RWPE2 (cell line): ENCODE measurements around the gene COLEC11.

ENCODE experiments used
- ATAC-seq: fragments of 200-7000 bp; cut with Tn5 transposase; 3 replicates; pipeline ENCODE4 v1.9.1; 2021; ENCODE audit warnings: low read depth
- DNase-seq: peaks from one replicate; pipeline ENCODE4 v3.0.0-alpha.2; 2020; ENCODE audit warnings: low spot score
- H3K27ac ChIP-seq: fragments of 450-650 bp; 2 replicates; pipeline ENCODE4 v1.5.1; 2017; ENCODE audit warnings: mild to moderate bottlenecking; ENCODE audit not compliant: poor library complexity, severe bottlenecking
- H3K27me3 ChIP-seq: fragments of 250-450 bp; sonication (Bioruptor Pico); 2 replicates; pipeline ENCODE4 v1.5.1; 2021; ENCODE audit warnings: mild to moderate bottlenecking, moderate library complexity; ENCODE audit not compliant: insufficient read depth, poor library complexity, severe bottlenecking
- H3K36me3 ChIP-seq: fragments of 250-450 bp; sonication (Bioruptor Pico); 2 replicates; pipeline ENCODE4 v1.5.1; 2020; ENCODE audit warnings: low read depth, mild to moderate bottlenecking, moderate library complexity
- H3K4me1 ChIP-seq: fragments of 250-450 bp; sonication (Bioruptor Pico); 2 replicates; pipeline ENCODE4 v1.5.1; 2021; ENCODE audit warnings: mild to moderate bottlenecking, moderate library complexity; ENCODE audit not compliant: insufficient read depth, poor library complexity, severe bottlenecking
- H3K4me3 ChIP-seq: fragments of 250-450 bp; sonication (Bioruptor Pico); 2 replicates; pipeline ENCODE4 v1.5.1; 2021; ENCODE audit warnings: mild to moderate bottlenecking, moderate library complexity; ENCODE audit not compliant: severe bottlenecking
- H3K9me3 ChIP-seq: fragments of 250-450 bp; sonication (Bioruptor Pico); 2 replicates; pipeline ENCODE4 v1.5.1; 2021; ENCODE audit warnings: mild to moderate bottlenecking, moderate library complexity; ENCODE audit not compliant: severe bottlenecking
- TF ChIP-seq, protein P1 (sequence below): fragments of 450-650 bp; IDR thresholded peaks from one replicate; pipeline ENCODE4 v1.5.1; 2017; ENCODE audit warnings: mild to moderate bottlenecking, moderate library complexity; ENCODE audit not compliant: poor library complexity, severe bottlenecking

Gene COLEC11

DNA sequence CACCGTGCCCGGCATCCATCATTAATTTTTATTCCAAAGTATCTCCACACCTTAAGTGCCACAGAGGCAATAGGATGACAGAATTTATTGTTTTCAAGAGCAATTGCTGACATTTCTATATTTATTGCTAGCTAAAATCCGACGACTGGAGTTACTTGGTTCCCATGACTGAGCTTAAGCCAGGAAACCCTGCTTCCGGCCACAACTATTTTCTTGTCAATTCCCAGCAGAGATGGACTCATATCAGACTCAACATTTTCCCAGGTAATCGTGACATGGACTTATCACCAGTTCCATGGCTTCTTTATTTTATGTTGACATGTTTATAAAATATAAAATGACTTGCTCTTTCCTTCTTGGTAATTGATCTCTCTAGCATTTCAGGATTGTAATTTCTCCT lies 87.9 kb downstream of the COLEC11 start:
- ATAC-seq: no peak
- H3K9me3 ChIP-seq: no peaks in the 10 kb centered on the region
- TF ChIP-seq, protein P1, sequence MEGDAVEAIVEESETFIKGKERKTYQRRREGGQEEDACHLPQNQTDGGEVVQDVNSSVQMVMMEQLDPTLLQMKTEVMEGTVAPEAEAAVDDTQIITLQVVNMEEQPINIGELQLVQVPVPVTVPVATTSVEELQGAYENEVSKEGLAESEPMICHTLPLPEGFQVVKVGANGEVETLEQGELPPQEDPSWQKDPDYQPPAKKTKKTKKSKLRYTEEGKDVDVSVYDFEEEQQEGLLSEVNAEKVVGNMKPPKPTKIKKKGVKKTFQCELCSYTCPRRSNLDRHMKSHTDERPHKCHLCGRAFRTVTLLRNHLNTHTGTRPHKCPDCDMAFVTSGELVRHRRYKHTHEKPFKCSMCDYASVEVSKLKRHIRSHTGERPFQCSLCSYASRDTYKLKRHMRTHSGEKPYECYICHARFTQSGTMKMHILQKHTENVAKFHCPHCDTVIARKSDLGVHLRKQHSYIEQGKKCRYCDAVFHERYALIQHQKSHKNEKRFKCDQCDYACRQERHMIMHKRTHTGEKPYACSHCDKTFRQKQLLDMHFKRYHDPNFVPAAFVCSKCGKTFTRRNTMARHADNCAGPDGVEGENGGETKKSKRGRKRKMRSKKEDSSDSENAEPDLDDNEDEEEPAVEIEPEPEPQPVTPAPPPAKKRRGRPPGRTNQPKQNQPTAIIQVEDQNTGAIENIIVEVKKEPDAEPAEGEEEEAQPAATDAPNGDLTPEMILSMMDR: no peak
- no peak overlapping the region for H3K4me3 ChIP-seq
- peaks cover 4% of the 10 kb centered on the region for H3K27me3 ChIP-seq
- no peaks in the 10 kb centered on the region for H3K4me1 ChIP-seq
- H3K36me3 ChIP-seq: no peaks in the 10 kb centered on the region
- no peak overlapping the region for H3K27ac ChIP-seq
- no peak for DNase-seq

DNA sequence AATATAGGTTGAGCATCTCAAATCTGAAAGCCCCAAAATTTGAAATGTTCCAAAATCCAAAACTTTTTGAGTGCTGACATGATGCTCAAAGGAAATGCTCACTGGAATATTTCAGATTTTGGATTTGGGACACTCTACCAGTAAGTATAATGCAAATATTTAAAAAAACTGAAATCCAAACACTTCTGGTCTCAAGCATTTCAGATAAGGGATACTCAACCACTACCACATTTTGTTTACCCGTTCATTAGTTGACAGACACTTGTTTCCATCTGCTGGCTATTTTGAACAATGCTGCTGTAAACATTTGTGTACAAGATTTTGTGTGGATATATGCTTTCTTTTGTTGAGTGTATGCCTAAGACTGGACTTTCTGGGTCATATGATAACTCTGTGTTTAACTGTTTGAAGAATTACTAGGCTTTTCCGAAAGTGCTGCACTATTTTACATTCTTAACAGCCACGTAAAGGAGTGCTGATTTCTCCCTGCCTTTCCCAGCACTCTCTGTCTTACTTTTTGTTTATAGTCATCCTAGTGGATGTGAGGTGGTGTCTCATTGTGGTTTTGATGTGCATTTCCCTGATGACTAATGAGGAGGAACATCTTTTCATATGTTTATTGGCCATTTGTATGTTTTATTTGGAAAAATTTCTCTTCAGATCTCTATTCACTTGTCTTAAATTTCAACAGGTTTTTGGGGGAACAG lies 89.0 kb downstream of the COLEC11 start:
- DNase-seq: no peak
- TF ChIP-seq, protein P1: no peak
- H3K27me3 ChIP-seq: peaks cover 4% of the 10 kb centered on the region
- H3K36me3 ChIP-seq: no peaks in the 10 kb centered on the region
- H3K9me3 ChIP-seq: no peaks in the 10 kb centered on the region
- ATAC-seq: no peak
- H3K4me1 ChIP-seq: no peaks in the 10 kb centered on the region
- H3K27ac ChIP-seq: no peak overlapping the region
- no peak overlapping the region for H3K4me3 ChIP-seq

DNA sequence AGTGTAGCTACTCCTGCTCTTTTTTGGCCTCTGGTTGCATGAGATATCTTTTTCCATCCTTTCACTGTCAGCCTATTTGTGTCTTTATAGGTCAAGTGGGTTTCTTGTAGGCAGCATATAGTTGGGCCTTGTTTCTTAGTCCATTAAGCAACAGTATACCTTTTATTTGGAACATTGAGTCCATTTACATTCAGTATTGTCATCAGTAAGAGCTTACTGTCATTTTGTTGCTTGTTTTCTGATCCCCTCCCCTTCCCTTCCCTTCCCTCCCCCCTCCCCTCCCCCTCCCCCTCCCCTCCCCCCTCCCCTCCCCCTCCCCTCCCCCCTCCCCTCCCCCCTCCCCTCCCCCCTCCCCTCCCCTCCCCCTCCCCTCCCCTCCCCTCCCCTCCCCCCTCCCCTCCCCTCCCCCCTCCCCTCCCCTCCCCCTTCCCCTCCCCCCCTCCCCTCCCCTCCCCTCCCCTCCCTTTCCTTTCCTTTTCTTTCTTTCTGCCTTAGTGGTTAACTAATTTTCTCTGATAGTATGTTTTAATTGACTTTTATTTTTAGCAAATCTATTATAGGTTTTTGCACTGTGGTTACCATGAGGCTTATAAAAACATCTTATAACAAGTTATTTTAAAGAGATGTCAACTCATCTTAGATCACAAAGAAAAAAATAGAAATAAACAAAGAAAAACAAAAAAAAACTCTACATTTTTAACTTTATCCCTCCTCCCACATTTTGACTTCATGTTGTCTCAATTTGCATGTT lies 95.3 kb downstream of the COLEC11 start:
- no peaks in the 10 kb centered on the region for H3K4me1 ChIP-seq
- H3K36me3 ChIP-seq: no peaks in the 10 kb centered on the region
- H3K27me3 ChIP-seq: peaks cover 4% of the 10 kb centered on the region
- no peak for ATAC-seq
- no peaks in the 10 kb centered on the region for H3K9me3 ChIP-seq
- no peak for DNase-seq
- TF ChIP-seq, protein P1: no peak
- H3K27ac ChIP-seq: no peak overlapping the region
- H3K4me3 ChIP-seq: no peak overlapping the region

- peak; percentile 62 for ATAC-seq
- Histone ChIP-seq H3K36me3 (no peaks in the 10 kb centered on the region), H3K27me3 (peaks cover 7% of the 10 kb centered on the region), H3K9me3 (no peaks in the 10 kb centered on the region), H3K4me3 (no peak overlapping the region), H3K4me1 (no peaks in the 10 kb centered on the region), H3K27ac (no peak overlapping the region)
- TF ChIP-seq, protein P1: peak; percentile 65
- no peak for DNase-seq
Observed at GRCh38 chr2:3692375-3692774, 97.5 kb downstream of the COLEC11 start.
